GM21717 (cell line): ENCODE results near the gene GALNT18.
"Not testable (repeated sequence)": the region's sequence is repeated elsewhere in the genome, so short reads cannot be mapped to it uniquely, and the experiment has no call there.

Experiments used
- ATAC-seq: cut with Tn5 transposase; IDR thresholded peaks from one replicate; pipeline ENCODE4 v1.9.1; 2021; ENCODE audit warnings: mild to moderate bottlenecking, moderate library complexity; ENCODE audit not compliant: unreplicated experiment

GALNT18 gene

DNA sequence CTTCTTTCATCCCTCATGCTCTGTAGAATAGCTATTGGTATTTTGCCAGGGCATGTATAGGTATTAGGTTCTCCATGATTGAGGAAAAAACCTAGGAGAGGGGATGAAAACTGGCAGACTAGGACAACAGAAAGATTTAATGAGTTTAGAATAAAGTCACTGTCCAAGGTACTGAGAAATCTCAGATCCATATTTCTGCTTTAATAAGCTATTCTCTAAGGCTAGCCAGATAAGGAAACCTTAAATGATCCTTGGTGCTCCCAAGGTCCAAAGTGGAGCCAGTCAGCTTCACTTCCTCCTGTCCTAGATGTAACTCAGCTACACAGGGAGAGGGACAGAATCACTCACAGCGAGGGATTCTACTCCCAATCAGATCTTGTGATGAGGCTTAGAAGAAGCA is 255.0 kb downstream of the GALNT18 start:
- no peak for ATAC-seq

DNA sequence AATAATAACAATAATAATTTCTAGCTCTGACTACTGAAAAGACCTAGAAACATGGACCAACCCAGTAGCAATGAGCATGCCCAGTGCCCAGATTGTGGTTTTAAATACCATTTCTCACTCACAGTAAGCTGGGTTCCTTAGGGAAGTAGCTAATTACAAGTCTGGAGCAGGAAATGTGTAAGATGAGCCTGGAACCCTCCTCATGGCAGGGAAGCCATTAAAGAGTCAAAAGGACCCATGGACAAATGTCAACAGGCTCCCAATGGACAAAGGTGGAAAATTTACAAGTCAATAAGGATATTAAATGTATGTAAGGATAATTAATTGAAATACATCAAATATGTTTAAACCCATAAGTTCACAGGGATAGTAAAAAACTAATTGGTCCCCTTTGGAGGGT is 258.1 kb downstream of the GALNT18 start:
- ATAC-seq, result no peak

DNA sequence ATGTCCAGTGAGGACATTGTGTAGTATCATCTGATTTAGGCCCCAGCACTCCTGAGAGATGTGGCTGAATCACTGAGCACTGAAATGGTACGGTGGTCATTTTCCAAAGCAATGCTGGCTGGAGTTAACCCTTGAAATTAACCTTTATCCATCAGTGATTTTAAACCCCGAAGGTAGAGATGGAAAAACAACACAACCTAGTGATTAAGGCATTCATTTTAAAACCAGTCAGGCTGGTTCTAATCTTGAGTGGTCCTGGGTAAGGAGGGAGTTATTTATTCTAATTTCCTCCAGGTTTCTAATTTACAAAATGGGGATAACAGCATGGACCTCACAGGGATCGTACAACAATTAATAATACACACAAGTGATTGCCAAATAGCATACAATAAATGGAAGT is 262.2 kb downstream of the GALNT18 start:
- no peak for ATAC-seq

DNA sequence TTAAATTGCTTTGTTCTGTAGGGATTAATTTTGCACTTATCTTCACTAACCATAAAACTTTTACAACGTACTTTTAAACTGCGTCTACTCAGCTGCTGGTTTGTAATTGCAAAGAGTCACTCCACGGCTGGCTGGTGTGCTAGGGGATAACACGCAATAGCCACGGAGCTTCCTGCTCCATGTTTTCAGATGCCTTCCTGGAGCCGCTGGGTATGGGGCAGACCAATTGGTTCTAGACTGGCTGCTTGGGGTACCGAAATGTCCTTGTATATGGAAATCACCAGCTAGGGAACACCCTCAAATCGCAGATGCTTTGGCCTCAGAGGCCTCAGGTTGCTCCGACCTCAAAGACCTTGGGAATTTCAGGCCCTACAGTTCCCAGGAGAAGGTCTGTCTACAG is 265.0 kb downstream of the GALNT18 start:
- no peak for ATAC-seq

DNA sequence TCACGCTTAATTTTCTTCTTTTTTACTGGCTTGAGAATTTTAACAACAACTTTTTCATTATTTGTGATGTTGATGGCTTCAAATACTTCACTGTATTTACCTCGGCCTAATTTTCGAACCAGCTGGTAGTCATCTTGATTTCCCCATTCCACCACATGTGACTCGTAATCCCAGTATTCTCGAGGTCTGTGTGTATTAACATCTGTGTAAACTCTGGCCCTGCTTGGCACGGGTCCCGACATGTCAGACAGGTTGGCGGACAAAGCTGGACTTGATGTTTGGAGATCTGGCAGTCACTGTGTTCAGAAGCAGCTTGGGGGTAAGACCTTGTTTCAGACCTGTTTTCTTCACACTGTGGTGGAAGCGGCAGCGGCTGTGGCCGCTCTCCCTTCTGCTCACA is 268.9 kb downstream of the GALNT18 start, which contains the start of gene CSNK2A3:
Gene CSNK2A3 (minus strand): TSS at position 373 of the 400 bp plus-strand sequence. CDS start 131 bp downstream, at position 242.
- ATAC-seq, result not testable (repeated sequence)

DNA sequence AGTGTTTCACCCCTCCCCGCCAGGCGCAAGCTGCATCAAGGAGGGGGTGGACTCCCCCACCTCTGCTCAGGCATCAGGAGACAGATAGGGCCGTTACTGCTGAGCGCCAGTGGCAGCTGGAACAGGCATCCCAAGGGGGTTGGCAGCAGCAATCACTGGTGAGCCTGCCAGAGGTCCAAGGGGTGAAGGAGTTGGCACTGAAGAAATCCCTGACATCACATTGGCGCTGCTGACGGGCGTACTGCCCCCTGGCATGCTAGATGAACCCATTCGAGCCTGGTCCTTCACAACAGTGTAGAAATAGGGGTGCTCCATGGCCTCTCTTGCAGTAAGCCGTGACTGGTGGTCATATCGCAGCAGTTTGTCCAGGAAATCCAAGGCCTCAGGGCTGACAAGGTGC is 270.0 kb downstream of the GALNT18 start:
- not testable (repeated sequence) for ATAC-seq

DNA sequence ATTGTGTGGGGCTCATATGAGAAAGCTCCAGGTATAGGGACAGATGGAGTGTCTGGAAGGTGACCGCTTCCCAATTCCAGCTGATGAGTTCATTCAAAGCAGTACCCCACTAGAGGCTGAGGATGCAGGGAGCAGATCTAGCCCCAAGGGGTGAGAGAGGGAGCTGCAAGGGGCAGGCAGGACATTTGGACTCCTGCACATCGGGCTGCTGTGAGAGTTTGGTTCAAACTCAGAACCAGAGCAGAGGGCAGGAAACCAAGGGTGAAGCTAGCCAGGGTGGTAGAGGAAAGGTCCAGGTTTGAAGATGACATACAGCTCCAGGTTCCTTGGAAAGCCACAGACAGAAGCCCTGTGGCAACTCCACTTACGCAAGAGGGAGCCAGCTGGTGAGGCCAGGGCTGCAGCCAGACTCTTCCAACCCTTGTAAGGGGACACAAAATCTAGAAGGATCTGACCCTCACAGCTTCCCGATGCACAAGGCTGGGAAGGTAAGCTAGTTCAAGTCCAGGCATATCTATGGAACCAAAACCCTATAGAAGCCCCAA is 270.7 kb downstream of the GALNT18 start:
- no peak for ATAC-seq

DNA sequence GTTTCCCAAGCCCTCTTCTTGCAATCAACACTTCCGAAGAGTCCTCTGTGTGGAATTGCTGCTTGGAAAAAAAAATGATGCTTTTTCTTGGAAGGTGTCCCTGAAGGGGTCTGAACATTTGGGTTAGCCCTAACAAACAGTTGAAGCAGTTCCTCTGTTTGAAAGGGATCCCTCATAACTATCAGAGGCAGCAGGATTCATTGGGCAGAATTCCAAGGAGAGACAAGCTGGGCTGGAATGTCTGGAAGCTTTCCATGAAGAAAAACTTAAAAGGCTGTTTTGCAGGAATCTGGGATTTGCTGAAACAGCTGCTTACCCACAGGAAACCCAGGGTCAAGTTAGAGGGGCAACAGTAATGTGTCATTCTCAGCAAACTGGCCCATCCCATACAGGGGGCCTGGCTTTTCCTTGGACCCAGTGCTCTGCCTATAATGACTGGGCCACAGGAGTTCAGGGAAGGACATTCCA is 271.9 kb downstream of the GALNT18 start:
- ATAC-seq, result no peak

DNA sequence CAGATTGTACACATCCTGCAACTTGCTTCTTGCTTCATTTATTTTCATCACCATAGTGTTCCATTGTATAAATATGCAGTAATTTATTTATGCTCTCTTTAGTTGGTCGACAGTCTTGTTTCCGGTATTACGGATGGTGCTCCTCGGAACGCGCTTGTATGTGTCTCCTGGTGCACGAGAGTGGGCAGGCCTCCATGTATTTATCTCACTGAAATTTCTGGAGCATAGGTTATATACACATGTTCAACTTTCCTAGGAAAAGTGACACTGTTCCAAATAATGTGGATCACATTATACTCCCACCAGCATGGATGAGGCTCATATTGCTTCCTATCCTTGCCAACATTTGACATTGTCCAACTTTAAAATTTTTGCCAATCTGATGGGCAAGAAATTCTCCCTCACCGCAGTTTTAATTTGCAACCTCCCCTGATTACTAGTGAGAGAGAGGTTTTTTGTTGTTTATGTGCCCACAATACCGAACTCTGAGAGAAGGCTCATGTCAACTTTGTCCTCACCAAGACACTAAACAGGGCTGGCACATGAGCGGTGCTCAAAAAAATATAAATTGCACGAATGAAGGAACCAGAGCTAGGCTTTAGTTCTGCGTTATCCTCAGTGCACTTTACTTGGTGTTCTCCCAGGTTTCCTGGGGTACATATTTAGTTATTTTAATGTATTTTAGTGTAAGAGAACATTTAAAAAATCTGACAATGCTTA is 272.5 kb downstream of the GALNT18 start:
- no peak for ATAC-seq

DNA sequence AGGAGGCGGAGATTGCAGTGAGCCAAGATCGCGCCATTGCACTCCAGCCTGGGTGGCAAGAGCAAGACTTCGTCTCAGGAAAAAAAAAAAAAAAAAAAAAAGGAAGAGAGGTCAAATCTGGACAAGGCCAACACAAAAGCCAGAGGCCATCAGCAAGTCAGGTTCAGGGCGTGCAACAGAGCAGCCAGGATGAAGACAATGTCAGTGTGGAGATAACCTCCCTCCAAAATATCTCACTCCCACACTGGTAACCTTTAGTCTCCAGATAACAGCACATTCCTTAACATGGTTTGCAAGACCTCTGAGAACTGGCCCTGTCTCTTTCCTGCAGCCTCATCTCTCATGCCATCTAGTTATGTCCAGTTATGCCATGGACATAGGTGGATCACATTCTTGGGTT is 273.5 kb downstream of the GALNT18 start:
- no peak for ATAC-seq

DNA sequence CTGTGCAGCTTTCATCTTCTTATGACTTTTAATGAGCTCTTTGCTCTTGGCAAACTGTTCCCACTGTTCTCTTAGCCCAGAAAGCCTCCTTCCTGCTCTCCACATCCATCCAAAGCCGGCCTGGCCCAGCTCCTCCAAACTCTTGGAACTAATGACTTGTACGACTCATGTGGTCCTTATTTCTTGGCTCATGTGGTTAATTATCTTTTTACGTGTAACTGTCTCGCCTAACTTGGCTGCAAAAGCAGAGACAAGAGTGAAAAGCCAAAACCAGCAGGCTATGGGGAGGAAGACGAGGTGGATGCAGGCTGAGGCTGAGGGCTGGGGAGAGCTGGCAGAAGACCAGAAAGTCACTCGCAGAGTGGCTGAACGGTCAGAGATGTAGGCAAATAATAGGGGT is 274.2 kb downstream of the GALNT18 start:
- no peak for ATAC-seq

DNA sequence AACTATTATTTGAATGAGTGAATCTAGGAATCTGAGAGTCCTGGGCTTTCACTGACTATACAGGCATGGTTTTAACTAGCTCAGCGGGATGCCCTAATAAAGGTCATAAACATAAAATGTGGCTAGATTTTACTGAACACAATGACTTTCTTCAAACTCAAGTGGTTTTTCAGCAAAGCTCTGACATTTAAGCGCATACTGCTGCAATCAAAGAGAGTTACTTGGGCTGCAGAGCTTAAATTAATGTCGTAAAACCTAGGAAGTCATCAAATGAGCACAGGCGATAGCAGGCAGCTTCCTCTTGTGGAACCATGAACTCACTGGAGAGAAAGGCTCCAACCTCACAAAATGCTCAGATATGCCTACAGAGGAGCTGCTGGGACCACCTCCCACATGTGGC is 275.5 kb downstream of the GALNT18 start:
- no peak for ATAC-seq

DNA sequence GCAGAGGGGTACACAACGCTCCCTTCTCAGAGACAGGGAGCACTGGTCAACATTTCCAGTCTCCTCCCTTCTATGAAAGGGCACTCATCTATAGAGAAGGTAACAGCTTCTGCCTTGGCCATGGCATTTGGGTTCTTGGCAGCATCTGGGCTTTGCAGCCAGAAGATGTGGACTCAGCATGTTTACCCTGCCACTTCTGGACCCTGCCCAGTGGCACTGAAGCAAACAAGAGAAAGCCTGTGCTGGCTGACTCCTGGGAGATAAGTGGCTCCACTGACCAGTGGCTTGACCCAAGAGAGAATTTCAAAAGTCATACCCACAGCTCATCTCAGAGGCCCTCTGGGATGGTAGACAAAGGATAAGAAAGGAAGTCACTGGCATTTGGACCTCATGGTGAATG is 276.7 kb downstream of the GALNT18 start:
- ATAC-seq, result no peak

DNA sequence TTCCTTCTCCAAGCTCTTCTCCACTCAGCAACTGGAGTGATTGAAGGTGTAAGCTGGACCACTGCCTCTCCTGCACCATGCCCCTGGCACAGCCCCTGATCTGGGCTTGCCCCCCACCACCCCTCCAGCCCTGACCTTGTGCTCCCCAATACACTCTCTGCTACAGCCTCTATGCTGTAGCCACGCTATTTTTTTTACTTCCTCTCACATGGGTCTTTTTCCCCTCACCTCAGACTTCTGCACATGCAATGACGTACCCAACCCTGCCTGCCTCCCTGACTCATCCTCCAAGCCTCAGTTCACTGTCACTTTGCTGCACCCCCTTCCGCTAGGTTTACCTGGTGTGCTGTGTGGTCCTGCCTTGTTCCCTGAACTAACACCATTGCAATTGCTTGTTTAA is 277.8 kb downstream of the GALNT18 start:
- ATAC-seq, result no peak

DNA sequence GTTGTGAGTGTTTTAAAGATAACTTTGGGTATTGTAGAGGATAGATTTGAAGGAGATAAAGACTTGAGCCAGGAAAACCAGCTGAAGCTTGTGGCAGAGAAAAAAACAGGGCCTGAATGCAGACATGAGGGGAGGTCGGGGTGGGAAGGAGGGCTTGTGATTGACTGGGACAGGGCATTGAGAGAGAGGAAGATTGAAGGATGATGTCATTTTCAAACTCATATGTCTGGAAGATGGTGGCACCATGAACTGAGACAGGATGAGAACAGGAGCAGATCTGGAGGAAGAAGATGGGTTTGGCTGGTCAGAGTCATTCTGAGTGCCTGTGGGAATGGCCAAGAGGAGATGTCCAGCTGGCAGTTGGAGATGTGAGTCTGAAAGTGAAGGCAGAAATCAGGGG is 283.5 kb downstream of the GALNT18 start:
- no peak for ATAC-seq

DNA sequence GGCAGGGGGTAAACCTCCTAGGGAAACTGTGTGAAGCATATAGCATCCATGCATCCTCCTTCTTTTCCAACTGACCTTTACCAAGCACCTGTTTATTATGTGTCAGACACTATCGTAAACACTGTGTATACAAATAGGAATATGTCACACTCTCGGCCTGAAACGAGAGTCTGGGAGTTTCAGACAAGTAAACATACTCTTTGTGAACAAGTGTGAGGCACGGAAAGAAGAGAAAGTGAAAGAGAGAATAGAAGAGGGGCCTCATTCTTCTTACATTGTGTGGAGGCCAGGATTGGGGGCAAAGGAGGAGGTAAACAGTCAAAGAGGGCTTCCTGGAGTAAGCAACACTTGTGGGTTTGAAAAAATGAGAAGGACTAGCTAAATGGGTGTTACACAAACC is 285.1 kb downstream of the GALNT18 start:
- no peak for ATAC-seq

DNA sequence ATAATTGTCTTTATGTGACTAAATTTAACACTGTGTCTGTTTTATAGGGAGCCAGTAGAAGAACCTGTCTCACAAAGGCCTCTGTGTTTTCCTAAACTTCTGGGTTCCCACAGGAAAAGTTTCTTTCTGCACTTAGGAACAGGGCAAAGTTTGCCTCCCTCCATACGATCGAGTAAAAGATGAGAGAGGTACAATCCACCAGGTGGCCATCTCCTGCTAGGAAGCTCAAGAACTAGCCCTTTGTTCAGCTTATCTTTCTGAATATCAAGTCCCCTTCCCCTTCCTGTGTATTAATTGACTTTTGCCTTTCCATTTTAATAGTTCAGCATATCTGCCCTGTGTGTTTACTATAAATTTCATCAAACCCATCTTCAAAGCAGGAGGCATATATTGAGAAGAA is 286.8 kb downstream of the GALNT18 start:
- ATAC-seq, result no peak

DNA sequence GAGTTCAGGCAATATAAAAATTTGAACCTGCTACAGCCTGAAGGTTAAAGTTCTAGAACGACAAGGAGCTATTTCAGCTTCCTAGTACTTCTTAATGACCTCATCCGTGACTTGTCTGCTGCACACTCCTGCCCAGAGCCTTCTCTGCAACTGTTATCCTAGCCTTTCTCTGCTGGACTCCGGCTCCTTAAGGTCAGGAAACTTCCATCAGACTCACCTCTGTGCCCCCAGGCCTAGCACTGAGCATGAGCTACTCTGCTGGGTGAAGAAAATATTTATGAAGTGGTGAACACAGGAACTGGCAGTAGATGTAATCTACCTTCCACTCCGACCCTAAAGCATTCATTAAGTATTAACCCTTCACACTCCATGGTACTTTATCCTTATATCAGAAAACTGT is 287.2 kb downstream of the GALNT18 start:
- no peak for ATAC-seq

DNA sequence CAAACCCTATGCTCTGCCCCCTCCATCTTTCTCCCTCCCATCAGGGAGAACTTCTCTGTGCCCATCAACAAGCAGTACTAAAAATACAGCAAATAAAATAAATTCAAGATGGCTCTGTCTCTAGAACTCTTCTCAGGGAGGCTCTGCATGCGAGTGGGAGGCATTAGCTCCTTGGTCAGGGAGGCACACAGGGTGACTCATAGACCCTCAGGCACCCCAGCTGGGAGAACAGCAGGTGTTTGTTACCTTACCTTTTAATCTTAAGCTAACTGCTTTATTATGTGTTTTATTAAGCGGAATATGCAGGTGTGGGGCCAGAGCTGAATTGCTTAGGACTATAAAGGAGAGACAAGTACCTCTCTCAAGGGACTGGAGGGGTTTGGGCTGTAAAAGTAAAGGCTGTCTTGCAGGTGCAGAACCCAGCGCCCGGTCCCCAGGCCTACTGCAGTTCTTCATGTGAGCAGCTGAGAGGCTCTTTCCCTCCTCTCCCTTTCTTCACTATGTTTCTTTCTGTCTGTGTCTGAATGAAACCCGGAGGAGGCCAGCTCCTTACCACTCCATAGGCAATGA is 289.6 kb downstream of the GALNT18 start:
- no peak for ATAC-seq

DNA sequence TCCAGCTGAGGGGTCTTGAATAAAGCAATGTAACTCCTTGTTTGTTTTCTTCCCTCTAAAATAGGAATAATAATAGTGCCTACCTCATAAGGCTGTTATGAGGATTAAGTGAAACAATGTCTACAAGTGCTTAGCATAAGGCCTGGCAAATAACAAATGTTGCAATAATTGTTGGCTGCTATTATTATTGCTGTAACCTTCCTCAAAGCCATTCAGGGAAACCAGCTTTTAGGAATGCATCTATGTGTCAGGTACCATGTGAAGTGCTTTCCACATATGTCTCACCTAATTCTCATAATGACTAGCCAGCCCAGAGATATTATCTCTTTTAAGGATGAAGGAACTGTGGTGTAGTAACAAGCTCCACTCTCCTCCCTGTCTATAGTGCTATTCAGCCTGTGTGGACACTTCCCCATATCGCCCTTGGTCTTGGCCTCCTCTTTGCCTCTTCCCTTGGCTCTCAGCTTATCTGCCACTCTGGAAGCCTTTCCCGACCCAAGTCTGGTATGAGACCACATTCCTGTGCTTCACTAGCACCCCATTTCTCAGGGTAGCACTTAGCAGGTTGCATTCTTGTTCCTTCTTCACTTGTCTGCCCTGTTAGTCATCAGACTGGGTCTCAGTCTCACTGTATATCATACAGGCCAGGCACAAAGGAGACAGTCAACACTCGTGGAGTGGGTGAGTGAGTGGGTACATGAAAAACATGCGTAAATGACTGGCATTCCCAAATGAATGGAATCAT is 292.6 kb downstream of the GALNT18 start:
- ATAC-seq, result no peak

DNA sequence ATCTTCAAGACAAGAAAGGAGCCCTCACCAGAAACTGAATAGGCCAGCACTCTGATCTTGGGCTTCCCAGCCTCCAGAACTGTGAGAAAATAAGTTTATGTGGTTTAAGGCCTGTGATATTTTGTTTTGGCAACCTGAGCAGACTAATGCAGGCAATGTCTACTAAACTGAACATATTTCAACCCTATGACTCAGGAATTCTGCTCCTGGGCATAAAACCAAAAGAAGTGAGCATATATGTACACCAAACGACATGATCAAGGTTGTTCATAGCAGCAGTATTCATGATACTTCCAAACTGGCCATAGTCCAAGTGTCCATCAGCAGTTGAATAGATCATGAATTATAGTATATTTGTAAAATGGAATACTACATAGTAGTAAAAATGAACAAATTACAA is 297.7 kb downstream of the GALNT18 start:
- ATAC-seq, result no peak

DNA sequence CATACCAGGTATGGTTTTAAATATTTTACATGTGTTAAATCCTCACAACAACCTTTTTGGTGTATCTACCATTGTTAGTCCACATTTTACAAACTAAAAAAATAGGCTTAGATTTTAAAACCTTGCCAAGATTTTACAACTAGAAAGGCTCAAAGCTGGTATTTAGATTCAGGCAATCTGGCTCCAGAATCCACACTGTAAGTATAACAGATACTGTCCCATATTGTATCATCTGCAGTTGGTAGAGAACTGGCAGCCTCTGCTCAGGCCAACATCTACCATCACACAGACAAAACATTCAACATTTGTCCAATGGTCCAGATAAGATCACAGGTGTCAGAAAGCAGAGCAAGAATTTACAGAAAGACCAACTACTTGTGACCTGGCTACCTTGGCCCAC is 299.7 kb downstream of the GALNT18 start:
- ATAC-seq, result no peak
